Gastroesophageal sphincter (tissue), 4 donors: ENCODE data around the gene TULP4. TPM values are rescaled to one million over a fixed set of nuclear protein-coding genes. Genes with fewer than 3 reads are reported as not detected.

Experiments used
- ATAC-seq: fragments of 150-250 bp; one replicate; pipeline ENCODE4 v1.9.1; 2016; ENCODE audit warnings: mild to moderate bottlenecking, moderate library complexity
- H3K27ac ChIP-seq, 4 donors: fragments of 200-600 bp; sonication (generic) in 3 of 4; 1 replicate in 3 of 4; 2 replicates in 1 of 4; pipeline ENCODE4 v1.5.1; 2016 to 2019
- H3K27me3 ChIP-seq: fragments of 200-600 bp; sonication (generic); one replicate; pipeline ENCODE4 v1.5.1; 2019
- H3K36me3 ChIP-seq, 2 donors: fragments of 200-600 bp; sonication (generic); one replicate each; pipeline ENCODE4 v1.5.1; 2019; ENCODE audit warnings: control low read depth in 1 of 2
- H3K4me1 ChIP-seq, 3 donors: fragments of 200-600 bp; sonication (generic); 1 replicate in 2 of 3; 2 replicates in 1 of 3; pipeline ENCODE4 v1.5.1; 2016 to 2019; ENCODE audit warnings: control low read depth in 2 of 3
- H3K4me3 ChIP-seq, 2 donors: fragments of 200-600 bp; sonication (generic); one replicate each; pipeline ENCODE4 v1.5.1; 2019; ENCODE audit warnings: mild to moderate bottlenecking in 1 of 2, moderate library complexity in 1 of 2
- H3K9me3 ChIP-seq, 3 donors: fragments of 200-600 bp; sonication (generic); one replicate each; pipeline ENCODE4 v1.5.1; 2017 to 2019; ENCODE audit warnings: control low read depth in 2 of 3
- CTCF ChIP-seq, 4 experiments: fragments of 200-600 bp in 2 of 4; fragments of 450-650 bp in 2 of 4; sonication (generic) in 1 of 4; IDR thresholded peaks; one replicate each; pipeline ENCODE4 v1.5.1; 2017 to 2019; ENCODE audit warnings: antibody characterized with exemption in 4 of 4, mild to moderate bottlenecking in 2 of 4, moderate library complexity in 2 of 4
- EP300 ChIP-seq: sonication (generic); formaldehyde crosslinking; IDR thresholded peaks from one replicate; pipeline ENCODE4 v1.6.1; 2017; ENCODE audit warnings: antibody characterized with exemption, mild to moderate bottlenecking
- POLR2A ChIP-seq, 2 donors: fragments of 450-650 bp; IDR thresholded peaks; one replicate each; pipeline ENCODE4 v1.6.1; 2017; ENCODE audit warnings: antibody characterized with exemption in 2 of 2, mild to moderate bottlenecking in 2 of 2, moderate library complexity in 1 of 2
- POLR2AphosphoS5 ChIP-seq: sonication (generic); formaldehyde crosslinking; IDR thresholded peaks from one replicate; pipeline ENCODE4 v1.6.1; 2017; ENCODE audit warnings: antibody characterized with exemption
- WGBS, 2 donors: methylation state at CpG; one replicate each; pipeline ENCODE4 v1.1.5; 2018; ENCODE audit warnings: low coverage in 1 of 2; 5-methylcytosine and 5-hydroxymethylcytosine counted together
- total RNA-seq, 4 donors: library from RNA; depleted of rRNA; stranded (reverse); fragments of >200 nt; gene quantifications; one replicate each; pipeline ENCODE4 v1.1.0, GENCODE V29; 2016

Gene TULP4
- total RNA-seq: 100 to 1,000 TPM; 159 to 244 (median 201) TPM

DNA sequence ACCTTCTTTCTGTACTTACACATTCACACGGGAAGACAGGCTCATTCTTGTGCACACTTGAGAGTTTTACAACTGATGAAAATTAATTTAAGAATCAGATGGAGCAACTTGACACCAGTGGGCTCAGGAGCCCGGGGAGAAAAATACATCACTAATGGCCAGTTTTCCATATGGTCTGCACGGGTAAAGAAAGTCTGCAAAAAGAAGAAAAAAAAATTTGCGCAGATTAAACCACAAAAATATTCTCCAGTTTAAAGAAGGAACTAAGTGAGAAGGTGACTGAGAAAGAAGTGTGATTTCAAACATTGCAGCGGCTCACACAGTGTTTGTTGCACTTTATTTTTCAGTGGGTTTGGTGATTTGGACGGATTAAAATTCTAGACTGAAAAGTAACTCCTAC is at the start of gene TULP4:
Gene TULP4 (plus strand): TSS at position 301 of the 400 bp plus-strand sequence. CDS start 1,552 bp downstream, outside the sequence.
- Histone ChIP-seq H3K9me3 (peaks cover 0 to 7% (median 0%) of the 10 kb centered on the region in 3 donors), H3K36me3 (peaks cover 0 to 33% of the 10 kb centered on the region in 2 donors), H3K4me3 (no peak within 1 kb of the TSS), H3K4me1 (no peaks in the 10 kb centered on the region), H3K27ac (no peak within 1 kb of the TSS), H3K27me3 (no peaks in the 10 kb centered on the region)
- TF ChIP-seq EP300 (no peak), POLR2AphosphoS5 (no peak), POLR2A (IDR thresholded peaks at IDR 0.05) (no peak), CTCF (IDR thresholded peaks at IDR 0.05) (no peak)
- ATAC-seq: no peak
- WGBS, 2 donors: 74 to 75% methylated on average over 6 of the region's 6 CpGs

- H3K4me1 ChIP-seq: peaks cover 0 to 13% (median 0%) of the 10 kb centered on the region in 3 donors
- 22 to 40% methylated on average over 3 of the region's 5 CpGs for WGBS, 2 donors
These were observed 49.5 kb upstream of the TULP4 start for GRCh38 chr6:158262755-158263154.

DNA sequence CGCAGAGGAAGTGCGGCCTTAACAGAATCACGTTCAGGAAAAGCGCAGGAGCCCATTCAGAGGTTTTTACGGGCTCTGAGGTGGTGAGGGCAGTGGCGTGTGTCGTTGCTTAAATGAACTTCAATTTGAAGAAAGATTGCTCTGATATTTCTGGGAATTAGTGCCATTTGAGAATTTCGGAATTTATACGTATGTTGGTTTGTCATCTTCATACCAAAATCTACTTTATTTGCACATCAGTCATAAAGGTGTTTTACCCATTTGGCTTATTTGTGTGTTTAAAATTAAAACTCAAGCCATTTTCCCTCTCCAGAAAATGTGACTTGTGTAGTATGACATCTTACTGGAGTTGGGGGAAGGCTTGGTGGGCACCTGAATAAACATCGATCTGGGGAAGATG is 48.1 kb upstream of the TULP4 start:
- Histone ChIP-seq H3K9me3 (no peaks in the 10 kb centered on the region), H3K27ac (no peak overlapping the region), H3K27me3 (no peaks in the 10 kb centered on the region), H3K36me3 (peaks cover 0 to 6% of the 10 kb centered on the region in 2 donors), H3K4me3 (no peak overlapping the region), H3K4me1 (peaks cover 0 to 25% (median 0%) of the 10 kb centered on the region in 3 donors)
- 95 to 100% methylated on average over 9 to 10 of the region's 10 CpGs for WGBS, 2 donors
- ATAC-seq: no peak
- TF ChIP-seq POLR2A (IDR thresholded peaks at IDR 0.05) (no peak), EP300 (no peak), POLR2AphosphoS5 (no peak), CTCF (IDR thresholded peaks at IDR 0.05) (no peak)

More at GRCh38 chr6:158262755-158263154, 49.5 kb upstream of the TULP4 start:
- no peak for ATAC-seq
- Histone ChIP-seq H3K4me3 (no peak overlapping the region), H3K27ac (no peak overlapping the region), H3K9me3 (no peaks in the 10 kb centered on the region), H3K36me3 (peaks cover 0 to 6% of the 10 kb centered on the region in 2 donors), H3K27me3 (no peaks in the 10 kb centered on the region)
- TF ChIP-seq EP300: no peak
- TF ChIP-seq CTCF (IDR thresholded peaks at IDR 0.05): no peak
- TF ChIP-seq POLR2AphosphoS5: no peak
- TF ChIP-seq POLR2A (IDR thresholded peaks at IDR 0.05): no peak

- H3K4me3 ChIP-seq: no peak overlapping the region
- no peaks in the 10 kb centered on the region for H3K9me3 ChIP-seq
- TF ChIP-seq EP300: no peak
- no peak for TF ChIP-seq POLR2A (IDR thresholded peaks at IDR 0.05)
- TF ChIP-seq POLR2AphosphoS5: no peak
- TF ChIP-seq CTCF (IDR thresholded peaks at IDR 0.05): no peak
- ATAC-seq: no peak
- H3K27ac ChIP-seq: no peak overlapping the region
- WGBS, 2 donors: 81 to 95% methylated on average over 3 to 7 of the region's 9 CpGs
- no peaks in the 10 kb centered on the region for H3K27me3 ChIP-seq
- peaks cover 0 to 44% (median 10%) of the 10 kb centered on the region in 3 donors for H3K4me1 ChIP-seq
- H3K36me3 ChIP-seq: peaks cover 0 to 6% of the 10 kb centered on the region in 2 donors
These were observed 46.1 kb upstream of the TULP4 start for GRCh38 chr6:158266131-158266530.

DNA sequence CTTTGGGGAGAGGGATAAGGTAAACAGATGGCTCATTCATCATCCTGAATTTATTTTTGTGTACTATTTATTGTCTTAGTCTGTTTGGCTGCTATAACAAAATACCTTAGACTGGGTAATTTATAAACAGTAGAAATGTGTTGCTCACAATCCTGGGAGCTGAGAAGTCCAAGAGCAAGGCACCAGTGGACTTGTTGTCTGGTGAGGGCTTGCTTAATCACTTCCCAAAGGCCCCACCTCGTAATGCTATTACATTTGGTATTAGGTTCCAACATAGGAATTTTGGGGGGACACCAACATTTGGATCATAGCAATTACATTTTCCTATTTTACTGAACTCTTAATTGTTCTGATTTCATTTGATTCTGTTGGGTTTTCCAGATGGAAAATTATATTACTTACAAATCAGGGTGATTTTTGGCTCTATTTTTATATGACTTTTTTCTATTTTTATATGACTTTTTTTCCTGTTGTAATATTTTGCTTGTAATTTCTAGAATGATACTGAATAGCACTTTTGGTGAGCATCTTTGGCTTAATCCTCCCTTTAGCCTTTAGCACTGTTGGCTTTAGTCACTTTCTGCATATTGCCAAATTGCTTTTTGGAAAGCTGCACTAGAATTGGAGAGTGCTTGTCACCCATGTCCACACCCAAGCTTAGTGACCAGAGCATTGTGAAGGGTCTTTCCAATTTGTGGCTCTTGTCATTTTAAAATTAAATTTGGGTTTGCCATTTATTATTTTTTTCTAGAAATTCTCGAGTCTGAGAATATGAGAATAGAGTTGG is 43.7 kb upstream of the TULP4 start:
- Histone ChIP-seq H3K27ac (peak overlapping the region in 1 of 4 donors; percentile 64), H3K9me3 (no peaks in the 10 kb centered on the region), H3K4me1 (peaks cover 0 to 37% (median 10%) of the 10 kb centered on the region in 3 donors), H3K4me3 (no peak overlapping the region), H3K36me3 (no peaks in the 10 kb centered on the region), H3K27me3 (no peaks in the 10 kb centered on the region)
- TF ChIP-seq POLR2A (IDR thresholded peaks at IDR 0.05): no peak
- TF ChIP-seq EP300: no peak
- TF ChIP-seq POLR2AphosphoS5: no peak
- no peak for TF ChIP-seq CTCF (IDR thresholded peaks at IDR 0.05)
- ATAC-seq: peak; percentile 57
- WGBS, 2 donors: 34 to 100% methylated on average over 1 to 2 of the region's 2 CpGs
